Fibroblast of lung (primary cell): ENCODE results near the gene ATP11C.

Source experiments
- EZH2 ChIP-seq: IDR thresholded peaks from 2 replicates; pipeline ENCODE4 v1.5.1; 2012; ENCODE audit warnings: low read length, control low read depth, mild to moderate bottlenecking; ENCODE audit errors: missing control alignments
- TF ChIP-seq, protein P1 (sequence below), 2 donors: IDR thresholded peaks in 1 of 2; conservative IDR thresholded peaks in 1 of 2; 1 replicate in 1 of 2; 2 replicates in 1 of 2; pipeline ENCODE4 v1.5.1; 2011 to 2012; ENCODE audit warnings: low read length in 2 of 2, control low read depth in 1 of 2, inconsistent platforms in 1 of 2, low read depth in 1 of 2, mild to moderate bottlenecking in 1 of 2

DNA sequence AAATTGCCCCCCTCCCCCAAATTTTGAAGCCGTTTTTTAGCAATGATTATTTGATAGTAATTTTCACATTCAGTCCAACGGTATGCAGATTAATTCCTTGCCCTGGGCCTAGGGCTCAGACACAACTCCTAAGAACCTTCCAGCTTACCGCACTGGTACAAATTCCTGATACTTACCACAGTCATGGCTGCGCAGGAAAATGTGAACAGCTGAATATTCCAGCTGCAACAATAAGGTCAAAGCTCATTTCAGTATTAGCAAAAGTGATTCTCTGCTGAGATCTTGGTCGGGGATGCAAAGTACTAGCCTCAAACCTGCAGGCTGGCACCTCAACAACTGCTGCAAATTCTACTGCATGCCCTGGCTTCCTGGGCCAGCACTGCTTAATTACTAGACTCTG lies 3.0 kb downstream of the ATP11C start:
- no peak for TF ChIP-seq EZH2
- TF ChIP-seq, protein P1, sequence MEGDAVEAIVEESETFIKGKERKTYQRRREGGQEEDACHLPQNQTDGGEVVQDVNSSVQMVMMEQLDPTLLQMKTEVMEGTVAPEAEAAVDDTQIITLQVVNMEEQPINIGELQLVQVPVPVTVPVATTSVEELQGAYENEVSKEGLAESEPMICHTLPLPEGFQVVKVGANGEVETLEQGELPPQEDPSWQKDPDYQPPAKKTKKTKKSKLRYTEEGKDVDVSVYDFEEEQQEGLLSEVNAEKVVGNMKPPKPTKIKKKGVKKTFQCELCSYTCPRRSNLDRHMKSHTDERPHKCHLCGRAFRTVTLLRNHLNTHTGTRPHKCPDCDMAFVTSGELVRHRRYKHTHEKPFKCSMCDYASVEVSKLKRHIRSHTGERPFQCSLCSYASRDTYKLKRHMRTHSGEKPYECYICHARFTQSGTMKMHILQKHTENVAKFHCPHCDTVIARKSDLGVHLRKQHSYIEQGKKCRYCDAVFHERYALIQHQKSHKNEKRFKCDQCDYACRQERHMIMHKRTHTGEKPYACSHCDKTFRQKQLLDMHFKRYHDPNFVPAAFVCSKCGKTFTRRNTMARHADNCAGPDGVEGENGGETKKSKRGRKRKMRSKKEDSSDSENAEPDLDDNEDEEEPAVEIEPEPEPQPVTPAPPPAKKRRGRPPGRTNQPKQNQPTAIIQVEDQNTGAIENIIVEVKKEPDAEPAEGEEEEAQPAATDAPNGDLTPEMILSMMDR (conservative IDR thresholded peaks at IDR 0.05 in 1 of 2, IDR thresholded peaks at IDR 0.05 in 1 of 2; ENCODE audit: low read depth in 1 of 2, low read length in 2 of 2): no peak
